ENCODE data around the gene TRIM4. TPM values are rescaled to one million over a fixed set of nuclear protein-coding genes. Genes with fewer than 3 reads are reported as not detected.

TRIM4 gene
- total RNA-seq, 1 experiment from 2014 or later, result 6.9 TPM

DNA sequence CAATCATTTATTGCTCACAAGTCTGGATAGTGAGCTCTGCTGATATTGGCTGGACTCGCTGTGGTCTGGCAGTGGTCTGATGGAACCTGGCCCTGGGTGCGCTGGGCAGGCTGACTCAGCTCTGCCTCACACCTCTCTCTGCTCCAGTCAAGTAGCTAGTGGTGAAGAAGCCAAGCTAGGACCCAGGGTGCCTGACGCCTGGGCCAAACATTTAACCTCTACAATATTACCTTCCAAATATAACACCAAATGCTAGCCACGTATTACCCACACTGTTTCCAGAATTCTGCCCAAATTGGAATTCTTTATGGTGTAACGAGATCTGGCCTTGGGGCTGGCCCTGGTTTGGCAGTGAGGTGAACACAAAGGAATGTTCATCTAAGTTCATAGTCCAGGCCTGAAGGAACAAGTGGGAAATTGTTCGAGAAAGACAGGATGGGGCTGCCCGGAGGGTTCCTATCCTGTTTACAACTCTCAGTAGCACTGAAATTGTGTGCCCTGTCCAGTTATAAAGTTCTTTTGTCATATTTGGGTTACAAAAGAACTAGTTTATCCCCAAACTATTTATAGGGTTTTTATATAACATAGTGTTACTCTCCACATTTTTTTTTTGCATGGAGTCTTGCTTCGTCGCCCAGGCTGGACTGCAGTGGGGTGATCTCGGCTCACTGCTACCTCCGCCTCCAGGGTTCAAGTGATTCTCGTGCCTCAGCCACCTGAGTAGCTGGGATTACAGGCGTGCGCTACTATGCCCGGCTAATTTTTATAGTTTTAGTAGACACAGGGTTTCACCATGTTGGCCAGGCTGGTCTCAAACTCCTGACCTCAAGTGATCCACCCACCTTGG is 58.8 kb downstream of the TRIM4 start:
- no CpG with 5 or more reads among the region's 15 CpGs for WGBS (ENCODE audit: extremely low coverage, insufficient read length, low lambda C conversion rate)
- no peak overlapping the region for H3K27ac Mint-ChIP-seq

More for the DNA sequence above, 58.8 kb downstream of the TRIM4 start:
- no peak overlapping the region for H2AFZ ChIP-seq (ENCODE audit: low read length)
- no peaks in the 10 kb centered on the region for H3K27me3 ChIP-seq (ENCODE audit: insufficient read depth, low read length)
- H4K20me1 ChIP-seq (ENCODE audit: control insufficient read depth, insufficient read depth, insufficient read length), result no peaks in the 10 kb centered on the region
- no peak overlapping the region for H3K9ac ChIP-seq (ENCODE audit: extremely low read depth, insufficient read length, low read length)
- H4K8ac ChIP-seq (replicated peaks; ENCODE audit: insufficient read length, low read depth, low read length), result no peak overlapping the region
- Mint-ChIP-seq H3K27me3 (ENCODE audit: low read depth) (peaks cover 8% of the 10 kb centered on the region; the same call in 1 of the 2 replicates), H3K36me3 (ENCODE audit: insufficient read depth in 1 of 3, low read depth in 3 of 3) (no peaks in the 10 kb centered on the region), H3K9me3 (no peaks in the 10 kb centered on the region), H3K4me1 (peaks cover 4 to 6% of the 10 kb centered on the region in 2 experiments; a peak in 3 of 4 replicates), H3K4me3 (no peak overlapping the region)
- no peak overlapping the region for H3K14ac ChIP-seq (ENCODE audit: insufficient read depth, low read length)
- no peak overlapping the region for H2BK12ac ChIP-seq (ENCODE audit: insufficient read length, low read depth, low read length)
- no peak overlapping the region; the same call in 1 of the 2 replicates for H2BK15ac ChIP-seq (ENCODE audit: low read depth, low read length)
- H3K9me3 ChIP-seq (ENCODE audit: control insufficient read depth, low read depth, low read length), result no peaks in the 10 kb centered on the region
- no peak overlapping the region for H3K4me2 ChIP-seq (ENCODE audit: insufficient read depth, insufficient read length, low read length)
- no peak for DNase-seq
- H3K79me1 ChIP-seq (ENCODE audit: insufficient read depth, low read depth, low read length, poor library complexity, severe bottlenecking), result no peaks in the 10 kb centered on the region
- H2AK5ac ChIP-seq (ENCODE audit: insufficient read length, low read length), result no peak overlapping the region
- no peak overlapping the region for H3T11ph ChIP-seq (ENCODE audit: low read length)
- H3K27ac ChIP-seq (ENCODE audit: insufficient read length, low read depth, low read length), result no peak overlapping the region
- H3K79me2 ChIP-seq (ENCODE audit: insufficient read depth, low read length), result no peaks in the 10 kb centered on the region
- H3K23ac ChIP-seq (ENCODE audit: insufficient read length, low read depth, low read length), result no peak overlapping the region
- H4K91ac ChIP-seq (ENCODE audit: insufficient read length, low read depth, low read length), result no peak overlapping the region
- H3K23me2 ChIP-seq (ENCODE audit: insufficient read length, low read depth, low read length, poor library complexity, severe bottlenecking), result no peaks in the 10 kb centered on the region
- H2BK120ac ChIP-seq (ENCODE audit: low read depth, low read length, poor library complexity, severe bottlenecking), result no peak overlapping the region
- no peak overlapping the region for H3K4ac ChIP-seq (ENCODE audit: low read depth, low read length)
- no peak overlapping the region for H2BK20ac ChIP-seq (ENCODE audit: low read depth, low read length, poor library complexity, severe bottlenecking)
- H3K56ac ChIP-seq (ENCODE audit: insufficient read length, low read depth, low read length), result no peak overlapping the region
- TF ChIP-seq, protein P1, sequence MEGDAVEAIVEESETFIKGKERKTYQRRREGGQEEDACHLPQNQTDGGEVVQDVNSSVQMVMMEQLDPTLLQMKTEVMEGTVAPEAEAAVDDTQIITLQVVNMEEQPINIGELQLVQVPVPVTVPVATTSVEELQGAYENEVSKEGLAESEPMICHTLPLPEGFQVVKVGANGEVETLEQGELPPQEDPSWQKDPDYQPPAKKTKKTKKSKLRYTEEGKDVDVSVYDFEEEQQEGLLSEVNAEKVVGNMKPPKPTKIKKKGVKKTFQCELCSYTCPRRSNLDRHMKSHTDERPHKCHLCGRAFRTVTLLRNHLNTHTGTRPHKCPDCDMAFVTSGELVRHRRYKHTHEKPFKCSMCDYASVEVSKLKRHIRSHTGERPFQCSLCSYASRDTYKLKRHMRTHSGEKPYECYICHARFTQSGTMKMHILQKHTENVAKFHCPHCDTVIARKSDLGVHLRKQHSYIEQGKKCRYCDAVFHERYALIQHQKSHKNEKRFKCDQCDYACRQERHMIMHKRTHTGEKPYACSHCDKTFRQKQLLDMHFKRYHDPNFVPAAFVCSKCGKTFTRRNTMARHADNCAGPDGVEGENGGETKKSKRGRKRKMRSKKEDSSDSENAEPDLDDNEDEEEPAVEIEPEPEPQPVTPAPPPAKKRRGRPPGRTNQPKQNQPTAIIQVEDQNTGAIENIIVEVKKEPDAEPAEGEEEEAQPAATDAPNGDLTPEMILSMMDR (conservative IDR thresholded peaks at IDR 0.05), result no peak
- no peaks in the 10 kb centered on the region for H3K4me1 ChIP-seq (ENCODE audit: insufficient read depth, low read length)
- H2BK5ac ChIP-seq (ENCODE audit: insufficient read length, low read length), result no peak overlapping the region
- no peak overlapping the region for H3K18ac ChIP-seq (ENCODE audit: insufficient read length, low read depth, low read length)
- H4K5ac ChIP-seq (ENCODE audit: insufficient read length, low read depth, low read length), result no peak overlapping the region
